ENCODE measurements around the gene SORCS3.

- no peak for TF ChIP-seq EZH2 (IDR thresholded peaks at IDR 0.05; ENCODE audit: low read length, unreplicated experiment)
- no peak for TF ChIP-seq CTCF (conservative IDR thresholded peaks at IDR 0.05; ENCODE audit: low read depth, low read length)
Measured at GRCh38 chr10:105102977-105103376, 461.9 kb downstream of the SORCS3 start.

All from PC-3 (cell line).